ENCODE results near the gene PLPP3.

PLPP3 gene

DNA sequence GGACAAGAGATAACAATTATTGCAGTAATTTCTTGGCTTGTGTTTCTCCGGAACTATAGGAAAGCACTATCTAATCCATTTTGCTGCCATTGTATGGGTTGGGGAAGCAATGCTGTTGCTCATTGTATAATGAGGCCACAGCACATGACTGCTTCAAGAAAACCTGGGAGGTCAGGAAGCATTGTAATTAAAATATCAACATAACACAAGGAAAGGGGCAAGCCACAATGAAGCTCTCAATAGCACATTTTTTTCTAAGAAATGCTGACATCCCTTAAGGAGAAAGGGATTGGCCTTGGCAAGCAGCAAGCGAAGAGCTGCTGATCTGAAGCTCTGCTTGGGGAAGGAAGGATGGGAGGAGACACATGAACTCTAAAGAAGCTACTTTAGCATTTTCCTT lies 44.0 kb downstream of the PLPP3 start:
- Histone ChIP-seq H2BK5ac (ENCODE audit: low read depth, low read length, poor library complexity, severe bottlenecking) (no peak overlapping the region), H3K4me2 (ENCODE audit: low read length, poor library complexity, severe bottlenecking) (no peak overlapping the region), H3K36me3 (ENCODE audit: control insufficient read depth in 1 of 2, insufficient read depth in 2 of 2, low read depth in 1 of 2, low read length in 2 of 2) (peaks cover 0 to 93% of the 10 kb centered on the region in 2 experiments), H3K4me3 (ENCODE audit: insufficient read depth in 1 of 2, low read depth in 1 of 2, low read length in 2 of 2) (no peak overlapping the region), H3K14ac (ENCODE audit: low read length in 2 of 2) (no peak overlapping the region), H3K79me1 (replicated peaks; ENCODE audit: low read length, poor library complexity, severe bottlenecking) (no peaks in the 10 kb centered on the region), H2BK12ac (ENCODE audit: low read length in 2 of 2) (no peak overlapping the region), H2BK15ac (ENCODE audit: low read depth, poor library complexity, severe bottlenecking) (no peak overlapping the region), H4K8ac (ENCODE audit: low read length) (no peak overlapping the region), H3K23ac (ENCODE audit: low read length in 2 of 2) (no peak overlapping the region), H3K9me3 (ENCODE audit: control insufficient read depth, low read length) (no peaks in the 10 kb centered on the region), H3K9ac (ENCODE audit: low read length) (no peak overlapping the region), H2AFZ (ENCODE audit: low read depth, low read length) (no peak overlapping the region), H4K91ac (ENCODE audit: low read length) (no peak overlapping the region), H3K18ac (ENCODE audit: low read depth in 1 of 2, low read length in 2 of 2) (no peak overlapping the region), H3K27ac (ENCODE audit: low read length, poor library complexity, severe bottlenecking) (no peak overlapping the region), H3K4me1 (ENCODE audit: control insufficient read depth, insufficient read depth, low read depth, low read length) (no peaks in the 10 kb centered on the region), H2BK120ac (ENCODE audit: low read depth, low read length) (no peak overlapping the region), H3K27me3 (ENCODE audit: control insufficient read depth in 1 of 2, insufficient read depth in 1 of 2, low read length in 2 of 2) (no peaks in the 10 kb centered on the region), H3K4ac (ENCODE audit: low read depth in 1 of 2, low read length in 2 of 2) (no peak overlapping the region), H2AK5ac (ENCODE audit: low read length, severe bottlenecking) (no peak overlapping the region)
- WGBS = 88% methylated on average over 2 of the region's 2 CpGs
- DNase-seq = no peak

DNA sequence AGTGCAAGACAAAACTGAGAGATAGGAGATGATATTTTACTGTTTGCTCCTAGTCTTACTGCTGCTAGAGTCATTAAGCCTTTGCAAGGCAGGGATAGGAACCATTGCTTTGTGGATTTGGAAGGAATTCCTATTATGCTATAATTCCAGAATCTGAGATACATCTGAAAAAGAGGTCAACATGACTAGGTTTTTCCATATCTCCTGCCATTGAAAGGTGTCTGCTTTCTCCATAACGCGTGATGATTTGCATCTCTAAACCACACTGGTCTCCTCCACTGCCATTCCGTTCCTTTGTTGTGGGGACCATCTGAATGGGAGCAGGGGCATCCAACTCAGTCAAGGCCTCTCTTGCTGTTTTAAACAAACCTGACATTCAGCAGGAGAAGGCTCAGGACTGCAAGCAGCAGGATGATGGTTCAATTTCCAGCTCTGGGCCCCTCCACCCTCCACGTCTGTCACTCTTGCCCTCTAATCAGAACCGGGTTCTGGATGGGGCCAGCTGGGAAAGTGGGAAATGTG lies 45.2 kb downstream of the PLPP3 start:
- Histone ChIP-seq H3K14ac (ENCODE audit: low read length in 2 of 2) (no peak overlapping the region), H3K9me3 (ENCODE audit: control insufficient read depth, low read length) (no peaks in the 10 kb centered on the region), H3K79me1 (replicated peaks; ENCODE audit: low read length, poor library complexity, severe bottlenecking) (no peaks in the 10 kb centered on the region), H2BK15ac (ENCODE audit: low read depth, poor library complexity, severe bottlenecking) (no peak overlapping the region), H2AFZ (ENCODE audit: low read depth, low read length) (no peak overlapping the region), H3K4ac (ENCODE audit: low read depth in 1 of 2, low read length in 2 of 2) (no peak overlapping the region), H3K23ac (ENCODE audit: low read length in 2 of 2) (no peak overlapping the region), H3K4me3 (ENCODE audit: insufficient read depth in 1 of 2, low read depth in 1 of 2, low read length in 2 of 2) (no peak overlapping the region), H2BK12ac (ENCODE audit: low read length in 2 of 2) (no peak overlapping the region), H3K18ac (ENCODE audit: low read depth in 1 of 2, low read length in 2 of 2) (no peak overlapping the region), H3K36me3 (ENCODE audit: control insufficient read depth in 1 of 2, insufficient read depth in 2 of 2, low read depth in 1 of 2, low read length in 2 of 2) (peaks cover 0 to 94% of the 10 kb centered on the region in 2 experiments), H4K91ac (ENCODE audit: low read length) (no peak overlapping the region), H3K9ac (ENCODE audit: low read length) (no peak overlapping the region), H3K27ac (ENCODE audit: low read length, poor library complexity, severe bottlenecking) (no peak overlapping the region), H2BK120ac (ENCODE audit: low read depth, low read length) (no peak overlapping the region), H3K27me3 (ENCODE audit: control insufficient read depth in 1 of 2, insufficient read depth in 1 of 2, low read length in 2 of 2) (no peaks in the 10 kb centered on the region), H2AK5ac (ENCODE audit: low read length, severe bottlenecking) (no peak overlapping the region), H3K4me2 (ENCODE audit: low read length, poor library complexity, severe bottlenecking) (no peak overlapping the region), H2BK5ac (ENCODE audit: low read depth, low read length, poor library complexity, severe bottlenecking) (no peak overlapping the region), H4K8ac (ENCODE audit: low read length) (no peak overlapping the region), H3K4me1 (ENCODE audit: control insufficient read depth, insufficient read depth, low read depth, low read length) (no peaks in the 10 kb centered on the region)
- 88% methylated on average over 4 of the region's 5 CpGs for WGBS
- no peak for DNase-seq

DNA sequence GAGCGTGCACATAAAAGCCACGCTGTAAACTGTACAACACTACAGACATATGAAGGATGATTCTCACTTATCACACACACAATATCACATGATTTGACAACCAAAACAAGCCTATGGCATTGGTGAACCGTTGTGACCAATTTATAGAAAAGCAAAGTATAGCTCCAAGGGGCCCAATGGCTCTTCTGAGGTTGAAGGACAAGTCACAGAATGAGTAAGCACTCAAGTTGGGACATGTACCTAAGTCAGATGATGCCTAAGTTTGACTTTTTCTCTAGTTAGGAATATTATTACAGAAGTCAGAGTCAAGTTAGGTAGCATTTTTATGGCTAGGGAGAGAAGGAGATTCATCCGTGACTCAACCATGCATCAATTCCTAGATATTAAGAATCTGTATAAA lies 45.7 kb downstream of the PLPP3 start:
- Histone ChIP-seq H3K23ac (ENCODE audit: low read length in 2 of 2) (no peak overlapping the region), H2BK120ac (ENCODE audit: low read depth, low read length) (no peak overlapping the region), H3K4ac (ENCODE audit: low read depth in 1 of 2, low read length in 2 of 2) (no peak overlapping the region), H4K8ac (ENCODE audit: low read length) (no peak overlapping the region), H3K4me1 (ENCODE audit: control insufficient read depth, insufficient read depth, low read depth, low read length) (no peaks in the 10 kb centered on the region), H3K9me3 (ENCODE audit: control insufficient read depth, low read length) (no peaks in the 10 kb centered on the region), H4K91ac (ENCODE audit: low read length) (no peak overlapping the region), H2BK5ac (ENCODE audit: low read depth, low read length, poor library complexity, severe bottlenecking) (no peak overlapping the region), H2AFZ (ENCODE audit: low read depth, low read length) (no peak overlapping the region), H3K27me3 (ENCODE audit: control insufficient read depth in 1 of 2, insufficient read depth in 1 of 2, low read length in 2 of 2) (no peaks in the 10 kb centered on the region), H2BK12ac (ENCODE audit: low read length in 2 of 2) (no peak overlapping the region), H3K18ac (ENCODE audit: low read depth in 1 of 2, low read length in 2 of 2) (no peak overlapping the region), H3K4me3 (ENCODE audit: insufficient read depth in 1 of 2, low read depth in 1 of 2, low read length in 2 of 2) (no peak overlapping the region), H3K27ac (ENCODE audit: low read length, poor library complexity, severe bottlenecking) (no peak overlapping the region), H3K79me1 (replicated peaks; ENCODE audit: low read length, poor library complexity, severe bottlenecking) (no peaks in the 10 kb centered on the region), H2BK15ac (ENCODE audit: low read depth, poor library complexity, severe bottlenecking) (no peak overlapping the region), H3K9ac (ENCODE audit: low read length) (no peak overlapping the region), H2AK5ac (ENCODE audit: low read length, severe bottlenecking) (no peak overlapping the region), H3K4me2 (ENCODE audit: low read length, poor library complexity, severe bottlenecking) (no peak overlapping the region), H3K14ac (ENCODE audit: low read length in 2 of 2) (no peak overlapping the region), H3K36me3 (ENCODE audit: control insufficient read depth in 1 of 2, insufficient read depth in 2 of 2, low read depth in 1 of 2, low read length in 2 of 2) (peaks cover 0 to 99% of the 10 kb centered on the region in 2 experiments)
- 98% methylated on average over 3 of the region's 4 CpGs for WGBS
- no peak for DNase-seq

- H2BK15ac ChIP-seq (ENCODE audit: low read depth, poor library complexity, severe bottlenecking) = no peak overlapping the region
- H3K27me3 ChIP-seq (ENCODE audit: control insufficient read depth in 1 of 2, insufficient read depth in 1 of 2, low read length in 2 of 2) = no peaks in the 10 kb centered on the region
- H3K23ac ChIP-seq (ENCODE audit: low read length in 2 of 2) = no peak overlapping the region
- WGBS = 96% methylated on average over 3 of the region's 3 CpGs
- no peak overlapping the region for H3K4ac ChIP-seq (ENCODE audit: low read depth in 1 of 2, low read length in 2 of 2)
- no peaks in the 10 kb centered on the region for H3K79me1 ChIP-seq (replicated peaks; ENCODE audit: low read length, poor library complexity, severe bottlenecking)
- H2BK5ac ChIP-seq (ENCODE audit: low read depth, low read length, poor library complexity, severe bottlenecking) = no peak overlapping the region
- H4K91ac ChIP-seq (ENCODE audit: low read length) = no peak overlapping the region
- no peak for DNase-seq
- no peaks in the 10 kb centered on the region for H3K4me1 ChIP-seq (ENCODE audit: control insufficient read depth, insufficient read depth, low read depth, low read length)
- no peak overlapping the region for H3K14ac ChIP-seq (ENCODE audit: low read length in 2 of 2)
- H3K4me2 ChIP-seq (ENCODE audit: low read length, poor library complexity, severe bottlenecking) = no peak overlapping the region
- no peak overlapping the region for H3K27ac ChIP-seq (ENCODE audit: low read length, poor library complexity, severe bottlenecking)
- H3K9ac ChIP-seq (ENCODE audit: low read length) = no peak overlapping the region
- no peak overlapping the region for H3K4me3 ChIP-seq (ENCODE audit: insufficient read depth in 1 of 2, low read depth in 1 of 2, low read length in 2 of 2)
- peak overlapping the region in 1 of 2 experiments; percentile 49 for H2BK12ac ChIP-seq (ENCODE audit: low read length in 2 of 2)
- peaks cover 0 to 100% of the 10 kb centered on the region in 2 experiments for H3K36me3 ChIP-seq (ENCODE audit: control insufficient read depth in 1 of 2, insufficient read depth in 2 of 2, low read depth in 1 of 2, low read length in 2 of 2)
- H2BK120ac ChIP-seq (ENCODE audit: low read depth, low read length) = no peak overlapping the region
- no peak overlapping the region for H2AFZ ChIP-seq (ENCODE audit: low read depth, low read length)
- H4K8ac ChIP-seq (ENCODE audit: low read length) = no peak overlapping the region
- H2AK5ac ChIP-seq (ENCODE audit: low read length, severe bottlenecking) = no peak overlapping the region
- H3K18ac ChIP-seq (ENCODE audit: low read depth in 1 of 2, low read length in 2 of 2) = no peak overlapping the region
- H3K9me3 ChIP-seq (ENCODE audit: control insufficient read depth, low read length) = no peaks in the 10 kb centered on the region
Observed at GRCh38 chr1:56533197-56533596, 46.2 kb downstream of the PLPP3 start.

All from mesenchymal stem cell (in vitro differentiated cells and primary cell).